ENCODE results near the gene BAMBI.
A peak's percentile ranks its signal among the peaks of the same experiment; 100 is the strongest.

Gene BAMBI

DNA sequence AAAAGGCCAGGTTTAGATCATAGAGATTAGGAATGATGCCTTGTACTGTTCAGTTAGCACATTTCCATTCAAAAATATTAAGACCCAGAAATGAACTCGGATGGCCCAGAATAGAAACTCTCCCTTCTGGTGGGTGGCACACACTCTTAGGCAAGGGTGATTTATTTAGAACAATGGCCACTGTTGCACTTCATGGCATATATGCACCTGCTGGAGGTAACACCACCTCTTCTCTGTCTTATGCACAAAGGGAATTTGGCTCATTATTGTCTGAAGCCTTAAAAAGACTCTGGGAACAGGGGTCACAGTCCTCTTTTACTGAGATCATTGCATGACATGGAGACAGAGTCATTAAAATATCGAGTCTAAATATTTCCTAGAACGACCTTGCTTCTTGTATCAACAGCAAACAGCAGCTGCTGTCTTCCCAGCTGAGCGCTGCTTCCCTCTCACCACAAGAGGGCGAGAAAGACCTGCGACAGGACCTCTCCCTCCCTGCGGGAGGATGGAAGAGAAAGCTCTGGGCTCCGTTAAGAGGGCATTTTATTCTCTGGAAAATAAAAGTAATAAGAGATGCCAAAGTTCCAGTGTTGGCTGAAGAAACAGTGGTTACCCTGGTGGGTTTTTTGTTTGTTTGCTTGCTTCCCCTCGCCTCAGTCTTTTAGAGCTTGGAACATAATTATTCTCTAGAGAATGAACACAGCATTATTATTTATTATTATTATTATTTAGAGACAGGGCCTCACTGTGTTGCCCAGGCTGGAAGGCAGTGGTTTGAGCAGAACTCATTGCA lies 13.5 kb upstream of the BAMBI start:
- FAIRE-seq (peak; percentile 45), DNase-seq (ENCODE audit: insufficient read length, low spot score) (peak; percentile 79)
- TF ChIP-seq POLR2A (IDR thresholded peaks at IDR 0.05; ENCODE audit: low read depth, low read length) = no peak

- no peak for FAIRE-seq
- TF ChIP-seq POLR2A (IDR thresholded peaks at IDR 0.05; ENCODE audit: low read depth, low read length) = no peak
- no peak for DNase-seq (ENCODE audit: insufficient read length, low spot score)
These were observed 13.0 kb upstream of the BAMBI start for GRCh38 chr10:28664369-28664740.

DNA sequence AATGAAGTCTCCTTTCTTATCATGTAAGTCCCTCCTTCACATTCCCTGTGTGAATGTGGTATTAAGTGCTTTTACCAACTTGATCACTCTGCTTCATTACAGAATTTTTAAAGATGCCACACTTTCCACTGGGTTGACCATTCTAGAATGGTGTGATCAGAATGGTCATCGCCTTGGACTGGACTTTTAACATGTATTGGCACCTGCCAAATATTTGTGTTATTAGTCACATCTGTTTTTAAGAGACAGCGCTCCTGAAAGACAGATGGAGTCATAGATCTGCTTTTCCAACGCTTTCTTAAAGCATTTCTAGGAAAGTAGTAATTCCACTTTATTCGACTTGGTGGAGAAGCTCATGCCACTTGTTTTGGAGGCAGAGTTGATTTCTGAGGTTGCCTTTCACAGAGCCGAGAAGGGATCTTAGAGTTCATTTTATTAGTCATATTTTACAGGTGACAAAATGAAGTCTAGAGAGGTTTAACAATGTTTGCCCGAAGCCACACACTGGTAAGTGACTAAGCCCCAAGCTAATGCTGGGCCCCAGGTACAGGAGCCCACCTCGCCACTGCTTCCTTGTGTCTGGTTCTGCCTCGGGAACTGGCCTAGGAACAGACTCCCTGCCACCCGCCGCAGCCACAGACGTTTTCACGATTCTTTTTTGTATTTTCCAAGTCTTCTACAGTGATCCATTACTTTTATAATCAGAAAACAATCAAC lies 10.4 kb upstream of the BAMBI start:
- no peak for DNase-seq (ENCODE audit: insufficient read length, low spot score)
- FAIRE-seq = no peak

GRCh38 chr10:28668363-28669226 lies 8.7 kb upstream of the BAMBI start:
- DNase-seq (ENCODE audit: insufficient read length, low spot score) (no peak), FAIRE-seq (no peak)

More for the DNA sequence above, 10.4 kb upstream of the BAMBI start:
- no peak for TF ChIP-seq POLR2A (IDR thresholded peaks at IDR 0.05; ENCODE audit: low read depth, low read length)

GRCh38 chr10:28669227-28670173 lies 7.8 kb upstream of the BAMBI start:
- TF ChIP-seq POLR2A (IDR thresholded peaks at IDR 0.05; ENCODE audit: low read depth, low read length) = no peak
- no peak for DNase-seq (ENCODE audit: insufficient read length, low spot score)
- FAIRE-seq = no peak

More at GRCh38 chr10:28668363-28669226, 8.7 kb upstream of the BAMBI start:
- no peak for TF ChIP-seq POLR2A (IDR thresholded peaks at IDR 0.05; ENCODE audit: low read depth, low read length)

- no peak for DNase-seq (ENCODE audit: insufficient read length, low spot score)
- no peak for FAIRE-seq
- no peak for TF ChIP-seq POLR2A (IDR thresholded peaks at IDR 0.05; ENCODE audit: low read depth, low read length)
These were observed 2.5 kb upstream of the BAMBI start for GRCh38 chr10:28674782-28675181.

DNA sequence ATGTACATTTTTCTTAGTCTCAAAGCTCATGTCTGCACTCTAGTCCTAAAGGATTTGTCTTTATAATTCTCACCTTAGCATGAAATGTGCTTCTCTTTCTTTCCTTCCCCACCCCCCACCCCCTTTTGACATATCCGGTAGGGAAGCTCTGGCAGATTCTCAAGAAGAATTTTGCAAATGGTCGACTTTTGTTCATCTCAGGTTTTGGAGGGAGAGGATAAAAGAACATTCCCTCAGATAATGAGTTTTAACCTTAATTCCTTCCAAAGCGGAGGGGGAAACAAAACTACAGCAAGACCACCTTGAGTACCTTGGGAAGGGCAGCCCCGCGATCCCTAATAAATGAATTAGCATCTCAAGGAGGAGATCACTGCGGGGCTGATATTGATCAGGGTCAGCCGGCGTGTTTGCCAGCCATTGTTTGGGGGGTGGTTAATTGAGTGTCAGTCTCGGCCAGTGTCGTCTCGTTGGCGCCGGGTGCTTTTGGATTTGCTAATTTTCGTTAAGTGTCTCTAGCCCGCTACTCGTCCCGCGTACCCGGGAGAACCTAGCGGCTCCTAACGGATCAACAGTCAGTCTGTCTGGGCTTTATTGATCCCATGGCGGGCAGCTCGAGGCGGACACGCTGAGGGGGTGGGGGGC lies 874 bp upstream of the BAMBI start:
- DNase-seq (ENCODE audit: insufficient read length, low spot score) = no peak
- no peak for TF ChIP-seq POLR2A (IDR thresholded peaks at IDR 0.05; ENCODE audit: low read depth, low read length)
- FAIRE-seq = no peak

- no peak for TF ChIP-seq POLR2A (IDR thresholded peaks at IDR 0.05; ENCODE audit: low read depth, low read length)
- FAIRE-seq (no peak), DNase-seq (ENCODE audit: insufficient read length, low spot score) (no peak)
These were observed 766 bp downstream of the BAMBI start for GRCh38 chr10:28677888-28678686.

GRCh38 chr10:28678687-28679457 lies 1.6 kb downstream of the BAMBI start:
- no peak for FAIRE-seq
- TF ChIP-seq POLR2A (IDR thresholded peaks at IDR 0.05; ENCODE audit: low read depth, low read length) = no peak
- DNase-seq (ENCODE audit: insufficient read length, low spot score) = no peak

DNA sequence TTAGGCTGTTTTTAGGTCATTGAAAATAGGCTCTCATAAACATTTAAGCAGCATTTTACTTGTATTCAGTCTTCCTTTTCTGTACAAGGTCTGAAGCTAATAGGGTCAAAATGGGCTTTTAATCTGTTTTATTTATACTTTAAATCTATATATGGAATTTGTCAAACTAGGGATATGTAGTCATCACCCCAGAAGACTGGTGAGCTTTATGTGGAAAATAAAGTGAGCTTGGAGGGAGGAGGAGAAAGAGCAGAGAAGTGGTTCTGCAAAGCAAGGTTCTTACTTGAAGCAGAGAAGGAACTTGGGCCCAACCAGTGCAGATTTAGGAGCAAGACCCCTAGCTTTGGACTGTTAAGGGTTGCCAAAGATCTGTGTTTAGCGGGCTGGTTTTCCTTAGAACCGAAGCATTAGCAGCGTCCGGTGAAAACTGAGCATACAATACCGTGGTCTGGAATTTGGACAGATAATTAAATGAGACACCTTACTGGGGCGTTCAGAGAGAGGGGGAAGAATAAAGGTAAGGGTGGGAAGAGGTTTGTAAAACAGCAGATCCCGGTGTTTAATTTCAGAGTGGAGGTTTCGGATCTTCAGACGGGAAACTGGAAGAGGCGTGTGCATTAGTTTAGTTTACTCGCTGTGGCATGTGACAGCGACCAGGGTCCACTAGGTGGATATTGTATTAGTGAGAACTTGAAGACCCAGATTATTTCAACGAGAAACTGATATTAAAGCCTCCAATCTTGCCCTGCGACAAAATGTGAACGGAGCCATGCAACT lies 2.4 kb downstream of the BAMBI start:
- no peak for DNase-seq (ENCODE audit: insufficient read length, low spot score)
- TF ChIP-seq POLR2A (IDR thresholded peaks at IDR 0.05; ENCODE audit: low read depth, low read length) = no peak
- FAIRE-seq = no peak

Data from H54 (cell line).